OCI-LY3 (cell line): ENCODE results near the gene KRT73.

ENCODE experiments used
- EZH2phosphoT487 ChIP-seq: fragments of 200-600 bp; shearing (Covaris generic); IDR thresholded peaks from 2 replicates; pipeline ENCODE4 v1.6.1; 2018; ENCODE audit warnings: antibody characterized with exemption, mixed run types, low read depth
- TF ChIP-seq, protein P1 (sequence below): fragments of 200-600, 300-600 bp; sonication (generic); IDR thresholded peaks from 2 replicates; pipeline ENCODE4 v1.5.1; 2014; ENCODE audit warnings: antibody characterized with exemption, low read length, low read depth

DNA sequence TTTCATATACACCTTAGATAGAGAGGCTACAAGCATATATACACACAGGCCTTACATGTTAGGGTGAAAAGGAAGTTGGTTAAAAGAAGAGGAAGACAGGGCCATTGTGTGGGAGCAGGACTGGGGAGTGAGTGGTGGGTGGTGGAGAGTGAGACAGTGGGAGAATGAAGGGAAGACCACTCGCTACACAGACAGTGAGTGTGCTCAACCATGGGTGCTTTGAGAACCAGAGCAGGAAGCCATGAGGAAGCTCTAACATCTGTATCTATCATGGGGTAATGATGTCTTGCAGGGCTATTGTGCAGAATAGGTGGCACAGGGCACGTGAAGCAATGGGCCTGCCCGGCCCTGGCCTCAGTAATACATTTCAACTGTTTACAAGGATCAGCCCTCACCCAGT is 33.3 kb downstream of the KRT73 start:
- TF ChIP-seq, protein P1, sequence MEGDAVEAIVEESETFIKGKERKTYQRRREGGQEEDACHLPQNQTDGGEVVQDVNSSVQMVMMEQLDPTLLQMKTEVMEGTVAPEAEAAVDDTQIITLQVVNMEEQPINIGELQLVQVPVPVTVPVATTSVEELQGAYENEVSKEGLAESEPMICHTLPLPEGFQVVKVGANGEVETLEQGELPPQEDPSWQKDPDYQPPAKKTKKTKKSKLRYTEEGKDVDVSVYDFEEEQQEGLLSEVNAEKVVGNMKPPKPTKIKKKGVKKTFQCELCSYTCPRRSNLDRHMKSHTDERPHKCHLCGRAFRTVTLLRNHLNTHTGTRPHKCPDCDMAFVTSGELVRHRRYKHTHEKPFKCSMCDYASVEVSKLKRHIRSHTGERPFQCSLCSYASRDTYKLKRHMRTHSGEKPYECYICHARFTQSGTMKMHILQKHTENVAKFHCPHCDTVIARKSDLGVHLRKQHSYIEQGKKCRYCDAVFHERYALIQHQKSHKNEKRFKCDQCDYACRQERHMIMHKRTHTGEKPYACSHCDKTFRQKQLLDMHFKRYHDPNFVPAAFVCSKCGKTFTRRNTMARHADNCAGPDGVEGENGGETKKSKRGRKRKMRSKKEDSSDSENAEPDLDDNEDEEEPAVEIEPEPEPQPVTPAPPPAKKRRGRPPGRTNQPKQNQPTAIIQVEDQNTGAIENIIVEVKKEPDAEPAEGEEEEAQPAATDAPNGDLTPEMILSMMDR, result no peak
- no peak for TF ChIP-seq EZH2phosphoT487
